Mucosa of rectum (tissue), 2 donors: ENCODE results near the gene SUSD1.

Source experiments
- H3K27ac ChIP-seq, 2 donors: one replicate each; pipeline ENCODE4 v1.7.0; 2013; ENCODE audit warnings: inconsistent platforms in 2 of 2, low read depth in 2 of 2, low read length in 2 of 2
- H3K27me3 ChIP-seq, 2 donors: one replicate each; pipeline ENCODE4 v1.7.0; 2013; ENCODE audit warnings: low read length in 2 of 2; ENCODE audit not compliant: control insufficient read depth in 2 of 2, insufficient read depth in 2 of 2
- H3K36me3 ChIP-seq, 2 donors: one replicate each; pipeline ENCODE4 v1.7.0; 2013; ENCODE audit warnings: low read length in 2 of 2; ENCODE audit not compliant: control insufficient read depth in 2 of 2, insufficient read depth in 2 of 2
- H3K4me1 ChIP-seq, 2 donors: one replicate each; pipeline ENCODE4 v1.7.0; 2013; ENCODE audit warnings: low read length in 2 of 2, mild to moderate bottlenecking in 1 of 2; ENCODE audit not compliant: control insufficient read depth in 2 of 2, insufficient read depth in 2 of 2
- H3K4me3 ChIP-seq, 2 donors: one replicate each; pipeline ENCODE4 v1.7.0; 2013; ENCODE audit warnings: low read length in 2 of 2
- H3K9ac ChIP-seq, 2 donors: one replicate each; pipeline ENCODE4 v1.7.0; 2013; ENCODE audit warnings: low read length in 2 of 2, low read depth in 1 of 2, mild to moderate bottlenecking in 1 of 2
- H3K9me3 ChIP-seq, 2 donors: one replicate each; pipeline ENCODE4 v1.7.0; 2013; ENCODE audit warnings: low read length in 2 of 2; ENCODE audit not compliant: control insufficient read depth in 2 of 2
- donor health status: healthy.
- donor health status: Normal muscosa, but diverticular disease.

SUSD1 gene

GRCh38 chr9:112174965-112175795 lies at the start of gene SUSD1:
SUSD1 (minus strand) TSS chr9:112175297; CDS start chr9:112175235, 62 bp downstream.
- Histone ChIP-seq H3K4me1 (peaks cover 41 to 43% of the 10 kb centered on the region in 2 donors), H3K9ac (peak within 1 kb of the TSS; percentile 84 to 92), H3K4me3 (peak within 1 kb of the TSS; percentile 73 to 78), H3K27ac (peak within 1 kb of the TSS; percentile 95), H3K9me3 (no peaks in the 10 kb centered on the region), H3K27me3 (no peaks in the 10 kb centered on the region), H3K36me3 (no peaks in the 10 kb centered on the region)

GRCh38 chr9:112224401-112225289 lies 49.5 kb upstream of the SUSD1 start:
- no peaks in the 10 kb centered on the region for H3K27me3 ChIP-seq
- H3K9me3 ChIP-seq: no peaks in the 10 kb centered on the region
- H3K36me3 ChIP-seq: peaks cover 44 to 48% of the 10 kb centered on the region in 2 donors
- no peak overlapping the region for H3K4me3 ChIP-seq
- no peak overlapping the region for H3K27ac ChIP-seq
- no peaks in the 10 kb centered on the region for H3K4me1 ChIP-seq
- no peak overlapping the region for H3K9ac ChIP-seq

GRCh38 chr9:112218908-112219307 lies 43.8 kb upstream of the SUSD1 start:
- H3K36me3 ChIP-seq: peaks cover 17 to 27% of the 10 kb centered on the region in 2 donors
- H3K27ac ChIP-seq: no peak overlapping the region
- no peak overlapping the region for H3K4me3 ChIP-seq
- H3K9me3 ChIP-seq: no peaks in the 10 kb centered on the region
- no peaks in the 10 kb centered on the region for H3K4me1 ChIP-seq
- no peaks in the 10 kb centered on the region for H3K27me3 ChIP-seq
- H3K9ac ChIP-seq: no peak overlapping the region

GRCh38 chr9:112212926-112213325 lies 37.8 kb upstream of the SUSD1 start:
- Histone ChIP-seq H3K27ac (no peak overlapping the region), H3K27me3 (no peaks in the 10 kb centered on the region), H3K9ac (no peak overlapping the region), H3K4me1 (no peaks in the 10 kb centered on the region), H3K4me3 (no peak overlapping the region), H3K36me3 (peaks cover 19 to 36% of the 10 kb centered on the region in 2 donors), H3K9me3 (no peaks in the 10 kb centered on the region)

- Histone ChIP-seq H3K4me3 (no peak overlapping the region), H3K27ac (no peak overlapping the region), H3K27me3 (no peaks in the 10 kb centered on the region), H3K9ac (no peak overlapping the region), H3K36me3 (peaks cover 13 to 28% of the 10 kb centered on the region in 2 donors), H3K9me3 (peaks cover 0 to 2% of the 10 kb centered on the region in 2 donors), H3K4me1 (no peaks in the 10 kb centered on the region)
Observed at GRCh38 chr9:112207451-112207850, 32.4 kb upstream of the SUSD1 start.

GRCh38 chr9:112203536-112203935 lies 28.4 kb upstream of the SUSD1 start:
- Histone ChIP-seq H3K36me3 (peaks cover 0 to 9% of the 10 kb centered on the region in 2 donors), H3K27ac (no peak overlapping the region), H3K9ac (no peak overlapping the region), H3K4me1 (peaks cover 5 to 8% of the 10 kb centered on the region in 2 donors), H3K27me3 (no peaks in the 10 kb centered on the region), H3K9me3 (peaks cover 0 to 2% of the 10 kb centered on the region in 2 donors), H3K4me3 (no peak overlapping the region)

GRCh38 chr9:112200711-112201110 lies 25.6 kb upstream of the SUSD1 start:
- Histone ChIP-seq H3K36me3 (peaks cover 0 to 1% of the 10 kb centered on the region in 2 donors), H3K4me3 (no peak overlapping the region), H3K27me3 (no peaks in the 10 kb centered on the region), H3K27ac (peak overlapping the region in 1 of 2 donors; percentile 16), H3K9ac (no peak overlapping the region), H3K4me1 (peaks cover 5 to 8% of the 10 kb centered on the region in 2 donors), H3K9me3 (peaks cover 0 to 2% of the 10 kb centered on the region in 2 donors)

- no peaks in the 10 kb centered on the region for H3K9me3 ChIP-seq
- peaks cover 5 to 8% of the 10 kb centered on the region in 2 donors for H3K4me1 ChIP-seq
Observed at GRCh38 chr9:112198646-112199045, 23.5 kb upstream of the SUSD1 start.

GRCh38 chr9:112194969-112195431 lies 19.9 kb upstream of the SUSD1 start:
- H3K4me1 ChIP-seq: no peaks in the 10 kb centered on the region
- H3K27me3 ChIP-seq: no peaks in the 10 kb centered on the region
- no peaks in the 10 kb centered on the region for H3K36me3 ChIP-seq
- no peak overlapping the region for H3K27ac ChIP-seq
- no peak overlapping the region for H3K9ac ChIP-seq
- H3K4me3 ChIP-seq: no peak overlapping the region
- H3K9me3 ChIP-seq: no peaks in the 10 kb centered on the region

More at GRCh38 chr9:112198646-112199045, 23.5 kb upstream of the SUSD1 start:
- Histone ChIP-seq H3K4me3 (no peak overlapping the region), H3K36me3 (no peaks in the 10 kb centered on the region), H3K9ac (no peak overlapping the region), H3K27ac (no peak overlapping the region), H3K27me3 (no peaks in the 10 kb centered on the region)
